HepG2 (cell line): ENCODE measurements around the gene ANO10. TPM values are rescaled to one million over a fixed set of nuclear protein-coding genes. Genes with fewer than 3 reads are reported as not detected.
A peak's percentile ranks its signal among the peaks of the same experiment; 100 is the strongest.

ENCODE experiments used
- AGO2 ChIP-seq: fragments of 200-400 bp; formaldehyde crosslinking; optimal IDR thresholded peaks from 2 replicates; pipeline ENCODE3; 2017; ENCODE audit warnings: mild to moderate bottlenecking, low read depth, low read length, moderate library complexity
- HIVEP1 ChIP-seq: sonication (generic); formaldehyde crosslinking; IDR thresholded peaks from 2 replicates; pipeline ENCODE4 v1.4.0; 2020; ENCODE audit warnings: mild to moderate bottlenecking, missing genetic modification reagents
- JUND ChIP-seq: sonication (generic); formaldehyde crosslinking; IDR thresholded peaks from 2 replicates; pipeline ENCODE4 v1.8.0; 2022; ENCODE audit warnings: mild to moderate bottlenecking, missing genetic modification reagents
- NR2C2 ChIP-seq: sonication (generic); formaldehyde crosslinking; IDR thresholded peaks from 2 replicates; pipeline ENCODE4 v1.4.0; 2020; ENCODE audit warnings: missing genetic modification reagents, mild to moderate bottlenecking, moderate library complexity, borderline replicate concordance
- NR2F1 ChIP-seq, 2 experiments: fragments of 450-650 bp in 1 of 2; formaldehyde crosslinking in 1 of 2; IDR thresholded peaks; 2 replicates each; pipeline versions ENCODE4 v1.5.0 to v1.6.1; 2016 to 2020; ENCODE audit warnings: mild to moderate bottlenecking in 1 of 2, missing compliant biosample characterization in 1 of 2, missing genetic modification reagents in 1 of 2, moderate library complexity in 1 of 2
- POLR2AphosphoS2 ChIP-seq: IDR thresholded peaks from 2 replicates; pipeline ENCODE4 v1.6.1; 2011; ENCODE audit warnings: low read depth, low read length, improper control_type of control experiment
- RARA ChIP-seq: IDR thresholded peaks from 2 replicates; pipeline ENCODE4 v1.6.1; 2016; ENCODE audit warnings: missing genetic modification reagents, missing compliant biosample characterization
- SMAD1 ChIP-seq: sonication (generic); formaldehyde crosslinking; IDR thresholded peaks from 2 replicates; pipeline ENCODE4 v1.4.0; 2020; ENCODE audit warnings: missing genetic modification reagents, low read depth, mild to moderate bottlenecking, borderline replicate concordance
- SRSF4 ChIP-seq: fragments of 200-400 bp; formaldehyde crosslinking; IDR thresholded peaks from one replicate; pipeline ENCODE4 v1.6.1; 2018; ENCODE audit warnings: mild to moderate bottlenecking, low read depth, low read length, moderate library complexity; ENCODE audit not compliant: poor library complexity, severe bottlenecking
- SRSF9 ChIP-seq: fragments of 200-400 bp; formaldehyde crosslinking; IDR thresholded peaks from 2 replicates; pipeline ENCODE4 v1.6.1; 2018; ENCODE audit warnings: borderline replicate concordance, mild to moderate bottlenecking, low read depth, low read length; ENCODE audit not compliant: insufficient read depth, poor library complexity, severe bottlenecking
- TOPORS ChIP-seq: sonication (generic); formaldehyde crosslinking; IDR thresholded peaks from 2 replicates; pipeline ENCODE4 v1.8.0; 2023; ENCODE audit warnings: mild to moderate bottlenecking, missing genetic modification reagents
- TRIM24 ChIP-seq: sonication (generic); formaldehyde crosslinking; IDR thresholded peaks from 2 replicates; pipeline ENCODE4 v1.8.0; 2022; ENCODE audit warnings: mild to moderate bottlenecking, missing genetic modification reagents
- ZNF225 ChIP-seq: sonication (generic); formaldehyde crosslinking; IDR thresholded peaks from 2 replicates; pipeline ENCODE4 v1.4.0; 2020; ENCODE audit warnings: mild to moderate bottlenecking, missing genetic modification reagents
- ZNF598 ChIP-seq: sonication (generic); formaldehyde crosslinking; IDR thresholded peaks from 2 replicates; pipeline ENCODE4 v1.5.1; 2020; ENCODE audit warnings: mild to moderate bottlenecking, missing genetic modification reagents, borderline replicate concordance
- ZNF619 ChIP-seq: sonication (generic); formaldehyde crosslinking; IDR thresholded peaks from 2 replicates; pipeline ENCODE4 v1.4.0; 2020; ENCODE audit warnings: mild to moderate bottlenecking, missing genetic modification reagents
- ZNF850 ChIP-seq: sonication (generic); formaldehyde crosslinking; conservative IDR thresholded peaks from 2 replicates; pipeline ENCODE4 v1.9.0; 2021; ENCODE audit warnings: mild to moderate bottlenecking, missing genetic modification reagents
- ZNF891 ChIP-seq: sonication (generic); formaldehyde crosslinking; IDR thresholded peaks from 2 replicates; pipeline ENCODE4 v1.5.0; 2020; ENCODE audit warnings: mild to moderate bottlenecking, missing genetic modification reagents
- polyA plus RNA-seq, 8 experiments: library from polyadenylated mRNA; depleted of rRNA in 3 of 8; stranded (reverse) in 7 of 8; unstranded in 1 of 8; fragments of >200 nt; fragmentation: Illumina TruSeq in 4 of 8; extraction: Trizol in 4 of 8; gene quantifications; 2 replicates each; pipeline versions ENCODE4 v1.2.1 to v1.2.3, GENCODE V29; 2011 to 2016; ENCODE audit warnings: low read depth in 4 of 8, missing spikeins in 1 of 8, mixed read lengths in 1 of 8; ENCODE audit not compliant: insufficient read depth in 1 of 8
- total RNA-seq, 5 experiments: library from RNA; depleted of rRNA; stranded (reverse); fragments of >200 nt; fragmentation: Illumina TruSeq; extraction: Trizol; gene quantifications; 2 replicates each; pipeline ENCODE4 v1.2.3, GENCODE V29; 2016; ENCODE audit warnings: low read depth in 1 of 5
- TF ChIP-seq, protein P1 (sequence below): sonication (generic); formaldehyde crosslinking; IDR thresholded peaks from 2 replicates; pipeline ENCODE4 v1.8.0; 2022; ENCODE audit warnings: mild to moderate bottlenecking, missing genetic modification reagents, moderate library complexity
- TF ChIP-seq, protein P2 (sequence below): sonication (generic); formaldehyde crosslinking; IDR thresholded peaks from 2 replicates; pipeline ENCODE4 v1.5.0; 2020; ENCODE audit warnings: mild to moderate bottlenecking, low read depth, missing genetic modification reagents, borderline replicate concordance
- TF ChIP-seq, protein P3 (sequence below): sonication (generic); formaldehyde crosslinking; IDR thresholded peaks from 2 replicates; pipeline ENCODE4 v1.5.1; 2020; ENCODE audit warnings: missing genetic modification reagents, mild to moderate bottlenecking, borderline replicate concordance
- TF ChIP-seq, protein P4 (sequence below): sonication (generic); formaldehyde crosslinking; IDR thresholded peaks from 2 replicates; pipeline ENCODE4 v1.4.0; 2020; ENCODE audit warnings: missing genetic modification reagents, borderline replicate concordance
- TF ChIP-seq, protein P5 (sequence below): IDR thresholded peaks from 2 replicates; pipeline ENCODE4 v1.4.0; 2020; ENCODE audit warnings: mild to moderate bottlenecking, missing genetic modification reagents
- TF ChIP-seq, protein P6 (sequence below): sonication (generic); formaldehyde crosslinking; IDR thresholded peaks from 2 replicates; pipeline ENCODE4 v1.4.0; 2020; ENCODE audit warnings: missing genetic modification reagents

The ANO10 gene
- total and polyA plus RNA-seq, 2 of the 13 experiments (the other 11 are each of a cell fraction or from before 2014, with no cell fraction given): 10.4 to 13.1 TPM

DNA sequence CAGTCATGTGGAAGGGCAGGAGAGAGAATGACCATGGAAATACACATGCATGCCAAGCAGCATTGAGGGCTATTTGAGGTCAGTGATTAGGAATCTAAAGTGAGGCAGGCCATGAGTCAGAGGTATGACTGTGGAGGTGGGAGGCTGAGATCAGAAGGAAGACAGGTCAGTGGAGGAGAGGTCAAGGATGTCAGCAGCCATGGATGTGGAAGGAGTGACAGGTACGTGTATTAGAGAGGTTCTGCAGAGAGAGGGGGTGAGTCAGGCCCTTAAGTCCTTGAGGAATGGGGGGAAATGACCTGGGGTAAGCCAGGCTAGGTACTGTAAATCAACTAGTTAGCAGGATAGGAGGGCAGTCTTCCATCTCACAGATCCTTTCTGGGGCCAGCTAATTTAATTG lies 166.6 kb downstream of the ANO10 start (continued):
- TF ChIP-seq, protein P1, sequence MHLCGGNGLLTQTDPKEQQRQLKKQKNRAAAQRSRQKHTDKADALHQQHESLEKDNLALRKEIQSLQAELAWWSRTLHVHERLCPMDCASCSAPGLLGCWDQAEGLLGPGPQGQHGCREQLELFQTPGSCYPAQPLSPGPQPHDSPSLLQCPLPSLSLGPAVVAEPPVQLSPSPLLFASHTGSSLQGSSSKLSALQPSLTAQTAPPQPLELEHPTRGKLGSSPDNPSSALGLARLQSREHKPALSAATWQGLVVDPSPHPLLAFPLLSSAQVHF: no peak
- TF ChIP-seq, protein P2, sequence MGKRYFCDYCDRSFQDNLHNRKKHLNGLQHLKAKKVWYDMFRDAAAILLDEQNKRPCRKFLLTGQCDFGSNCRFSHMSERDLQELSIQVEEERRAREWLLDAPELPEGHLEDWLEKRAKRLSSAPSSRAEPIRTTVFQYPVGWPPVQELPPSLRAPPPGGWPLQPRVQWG (CRISPR knock-in tag): no peak
- TF ChIP-seq, protein P3, sequence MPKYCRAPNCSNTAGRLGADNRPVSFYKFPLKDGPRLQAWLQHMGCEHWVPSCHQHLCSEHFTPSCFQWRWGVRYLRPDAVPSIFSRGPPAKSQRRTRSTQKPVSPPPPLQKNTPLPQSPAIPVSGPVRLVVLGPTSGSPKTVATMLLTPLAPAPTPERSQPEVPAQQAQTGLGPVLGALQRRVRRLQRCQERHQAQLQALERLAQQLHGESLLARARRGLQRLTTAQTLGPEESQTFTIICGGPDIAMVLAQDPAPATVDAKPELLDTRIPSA (CRISPR knock-in tag): no peak
- TF ChIP-seq SRSF9 (no peak), RARA (CRISPR knock-in tag) (peak; percentile 87), TRIM24 (CRISPR knock-in tag) (no peak), ZNF891 (CRISPR knock-in tag) (no peak), JUND (CRISPR knock-in tag) (no peak), NR2C2 (no peak), HIVEP1 (no peak), AGO2 (no peak), TOPORS (CRISPR knock-in tag) (no peak), ZNF598 (CRISPR knock-in tag) (no peak), ZNF225 (CRISPR knock-in tag) (no peak), SRSF4 (no peak), ZNF619 (CRISPR knock-in tag) (no peak), SMAD1 (CRISPR knock-in tag) (no peak), NR2F1 (CRISPR knock-in tag; IDR thresholded peaks at IDR 0.05) (peak; percentile 67 to 71; a peak in 3 of 4 replicates), ZNF850 (CRISPR knock-in tag) (no peak), POLR2AphosphoS2 (no peak)
- TF ChIP-seq, protein P4, sequence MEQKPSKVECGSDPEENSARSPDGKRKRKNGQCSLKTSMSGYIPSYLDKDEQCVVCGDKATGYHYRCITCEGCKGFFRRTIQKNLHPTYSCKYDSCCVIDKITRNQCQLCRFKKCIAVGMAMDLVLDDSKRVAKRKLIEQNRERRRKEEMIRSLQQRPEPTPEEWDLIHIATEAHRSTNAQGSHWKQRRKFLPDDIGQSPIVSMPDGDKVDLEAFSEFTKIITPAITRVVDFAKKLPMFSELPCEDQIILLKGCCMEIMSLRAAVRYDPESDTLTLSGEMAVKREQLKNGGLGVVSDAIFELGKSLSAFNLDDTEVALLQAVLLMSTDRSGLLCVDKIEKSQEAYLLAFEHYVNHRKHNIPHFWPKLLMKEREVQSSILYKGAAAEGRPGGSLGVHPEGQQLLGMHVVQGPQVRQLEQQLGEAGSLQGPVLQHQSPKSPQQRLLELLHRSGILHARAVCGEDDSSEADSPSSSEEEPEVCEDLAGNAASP (CRISPR knock-in tag): peak; percentile 40; the same call in 1 of the 2 replicates
- TF ChIP-seq, protein P5, sequence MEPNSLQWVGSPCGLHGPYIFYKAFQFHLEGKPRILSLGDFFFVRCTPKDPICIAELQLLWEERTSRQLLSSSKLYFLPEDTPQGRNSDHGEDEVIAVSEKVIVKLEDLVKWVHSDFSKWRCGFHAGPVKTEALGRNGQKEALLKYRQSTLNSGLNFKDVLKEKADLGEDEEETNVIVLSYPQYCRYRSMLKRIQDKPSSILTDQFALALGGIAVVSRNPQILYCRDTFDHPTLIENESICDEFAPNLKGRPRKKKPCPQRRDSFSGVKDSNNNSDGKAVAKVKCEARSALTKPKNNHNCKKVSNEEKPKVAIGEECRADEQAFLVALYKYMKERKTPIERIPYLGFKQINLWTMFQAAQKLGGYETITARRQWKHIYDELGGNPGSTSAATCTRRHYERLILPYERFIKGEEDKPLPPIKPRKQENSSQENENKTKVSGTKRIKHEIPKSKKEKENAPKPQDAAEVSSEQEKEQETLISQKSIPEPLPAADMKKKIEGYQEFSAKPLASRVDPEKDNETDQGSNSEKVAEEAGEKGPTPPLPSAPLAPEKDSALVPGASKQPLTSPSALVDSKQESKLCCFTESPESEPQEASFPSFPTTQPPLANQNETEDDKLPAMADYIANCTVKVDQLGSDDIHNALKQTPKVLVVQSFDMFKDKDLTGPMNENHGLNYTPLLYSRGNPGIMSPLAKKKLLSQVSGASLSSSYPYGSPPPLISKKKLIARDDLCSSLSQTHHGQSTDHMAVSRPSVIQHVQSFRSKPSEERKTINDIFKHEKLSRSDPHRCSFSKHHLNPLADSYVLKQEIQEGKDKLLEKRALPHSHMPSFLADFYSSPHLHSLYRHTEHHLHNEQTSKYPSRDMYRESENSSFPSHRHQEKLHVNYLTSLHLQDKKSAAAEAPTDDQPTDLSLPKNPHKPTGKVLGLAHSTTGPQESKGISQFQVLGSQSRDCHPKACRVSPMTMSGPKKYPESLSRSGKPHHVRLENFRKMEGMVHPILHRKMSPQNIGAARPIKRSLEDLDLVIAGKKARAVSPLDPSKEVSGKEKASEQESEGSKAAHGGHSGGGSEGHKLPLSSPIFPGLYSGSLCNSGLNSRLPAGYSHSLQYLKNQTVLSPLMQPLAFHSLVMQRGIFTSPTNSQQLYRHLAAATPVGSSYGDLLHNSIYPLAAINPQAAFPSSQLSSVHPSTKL: peak; percentile 43; the same call in 1 of the 2 replicates
- TF ChIP-seq, protein P6, sequence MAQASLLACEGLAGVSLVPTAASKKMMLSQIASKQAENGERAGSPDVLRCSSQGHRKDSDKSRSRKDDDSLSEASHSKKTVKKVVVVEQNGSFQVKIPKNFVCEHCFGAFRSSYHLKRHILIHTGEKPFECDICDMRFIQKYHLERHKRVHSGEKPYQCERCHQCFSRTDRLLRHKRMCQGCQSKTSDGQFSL (CRISPR knock-in tag): no peak
